ENCODE measurements around the gene GARIN5A. TPM values are rescaled to one million over a fixed set of nuclear protein-coding genes. Genes with fewer than 3 reads are reported as not detected.

The GARIN5A gene
- total RNA-seq, 2 donors from 2014 or later = 1.0 TPM; not detected in 1

- DNase-seq (no peak), ATAC-seq (no peak)
- H3K9me3 ChIP-seq = no peaks in the 10 kb centered on the region
- 81 to 91% methylated on average over 7 to 11 of the region's 11 CpGs for WGBS, 2 donors
- TF ChIP-seq POLR2A (IDR thresholded peaks at IDR 0.05) (no peak), CTCF (IDR thresholded peaks at IDR 0.05) (no peak)
- H3K36me3 ChIP-seq (replicated peaks in 1 of 2; ENCODE audit: insufficient read depth in 1 of 2, low read depth in 2 of 2) = no peaks in the 10 kb centered on the region
- no peak overlapping the region for H3K27ac ChIP-seq
- H3K4me3 ChIP-seq = no peak overlapping the region
- H3K4me1 ChIP-seq = peaks cover 9% of the 10 kb centered on the region
- H3K27me3 ChIP-seq = no peaks in the 10 kb centered on the region
- intact Hi-C loops (cut with DNase I) = no loop called here
These were observed 21.8 kb upstream of the GARIN5A start for GRCh38 chr19:50498219-50499056.

- no peaks in the 10 kb centered on the region for H3K9me3 ChIP-seq
- 77 to 80% methylated on average over 8 of the region's 8 CpGs for WGBS, 2 donors
- ATAC-seq (no peak), DNase-seq (no peak)
- peaks cover 9% of the 10 kb centered on the region for H3K4me1 ChIP-seq
- no peak overlapping the region for H3K27ac ChIP-seq
- no peak overlapping the region for H3K4me3 ChIP-seq
- intact Hi-C loops (cut with DNase I) = no loop called here
- H3K27me3 ChIP-seq = no peaks in the 10 kb centered on the region
- no peaks in the 10 kb centered on the region for H3K36me3 ChIP-seq (replicated peaks in 1 of 2; ENCODE audit: insufficient read depth in 1 of 2, low read depth in 2 of 2)
- TF ChIP-seq POLR2A (IDR thresholded peaks at IDR 0.05) (no peak), CTCF (IDR thresholded peaks at IDR 0.05) (no peak)
These were observed 20.4 kb upstream of the GARIN5A start for GRCh38 chr19:50497022-50497405.

GRCh38 chr19:50496189-50497021, 19.8 kb upstream of the GARIN5A start:
- Histone ChIP-seq H3K27me3 (no peaks in the 10 kb centered on the region), H3K4me1 (peaks cover 9% of the 10 kb centered on the region), H3K9me3 (no peaks in the 10 kb centered on the region), H3K27ac (no peak overlapping the region), H3K36me3 (replicated peaks in 1 of 2; ENCODE audit: insufficient read depth in 1 of 2, low read depth in 2 of 2) (no peaks in the 10 kb centered on the region), H3K4me3 (no peak overlapping the region)
- ATAC-seq (peak; percentile 86), DNase-seq (peak; percentile 30 to 61 (median 54))
- intact Hi-C loops (cut with DNase I) = no loop called here
- 74% methylated on average over 27 to 29 of the region's 30 CpGs for WGBS, 2 donors
- no peak for TF ChIP-seq POLR2A (IDR thresholded peaks at IDR 0.05)
- TF ChIP-seq CTCF (IDR thresholded peaks at IDR 0.05) = no peak

- DNase-seq (no peak), ATAC-seq (no peak)
- no peaks in the 10 kb centered on the region for H3K36me3 ChIP-seq (replicated peaks in 1 of 2; ENCODE audit: insufficient read depth in 1 of 2, low read depth in 2 of 2)
- no peak overlapping the region for H3K4me3 ChIP-seq
- H3K27ac ChIP-seq = no peak overlapping the region
- peaks cover 9% of the 10 kb centered on the region for H3K4me1 ChIP-seq
- H3K9me3 ChIP-seq = no peaks in the 10 kb centered on the region
- intact Hi-C loops (cut with DNase I) = no loop called here
- WGBS, 2 donors = 89% methylated on average over 5 of the region's 5 CpGs
- no peaks in the 10 kb centered on the region for H3K27me3 ChIP-seq
- no peak for TF ChIP-seq POLR2A (IDR thresholded peaks at IDR 0.05)
- no peak for TF ChIP-seq CTCF (IDR thresholded peaks at IDR 0.05)
These were observed 18.4 kb upstream of the GARIN5A start for GRCh38 chr19:50495020-50495531.
